ENCODE data around the gene AMZ1.

The AMZ1 gene

GRCh38 chr7:2687881-2688318 is at the start of gene AMZ1:
Gene AMZ1 (plus strand): TSS chr7:2688202. CDS start chr7:2700452, 12,250 bp downstream.
- no peak for TF ChIP-seq CTCF (IDR thresholded peaks at IDR 0.05; ENCODE audit: borderline replicate concordance, insufficient read depth, low read depth, low read length)
- peak within 1 kb of the TSS; percentile 78 for H3K4me3 ChIP-seq (ENCODE audit: low read depth, low read length)

- TF ChIP-seq CTCF (IDR thresholded peaks at IDR 0.05; ENCODE audit: borderline replicate concordance, insufficient read depth, low read depth, low read length) = no peak
- H3K4me3 ChIP-seq (ENCODE audit: low read depth, low read length) = no peak overlapping the region
Observed at GRCh38 chr7:2638224-2638991, 49.6 kb upstream of the AMZ1 start.

- TF ChIP-seq CTCF (IDR thresholded peaks at IDR 0.05; ENCODE audit: borderline replicate concordance, insufficient read depth, low read depth, low read length) = no peak
- no peak overlapping the region for H3K4me3 ChIP-seq (ENCODE audit: low read depth, low read length)
Observed at GRCh38 chr7:2639181-2639681, 48.8 kb upstream of the AMZ1 start.

- no peak overlapping the region for H3K4me3 ChIP-seq (ENCODE audit: low read depth, low read length)
- TF ChIP-seq CTCF (IDR thresholded peaks at IDR 0.05; ENCODE audit: borderline replicate concordance, insufficient read depth, low read depth, low read length) = no peak
Observed at GRCh38 chr7:2639695-2640481, 48.1 kb upstream of the AMZ1 start.

GRCh38 chr7:2640482-2640830 is 47.5 kb upstream of the AMZ1 start:
- H3K4me3 ChIP-seq (ENCODE audit: low read depth, low read length) = no peak overlapping the region
- no peak for TF ChIP-seq CTCF (IDR thresholded peaks at IDR 0.05; ENCODE audit: borderline replicate concordance, insufficient read depth, low read depth, low read length)

GRCh38 chr7:2640846-2641316 is 47.1 kb upstream of the AMZ1 start:
- H3K4me3 ChIP-seq (ENCODE audit: low read depth, low read length) = no peak overlapping the region
- no peak for TF ChIP-seq CTCF (IDR thresholded peaks at IDR 0.05; ENCODE audit: borderline replicate concordance, insufficient read depth, low read depth, low read length)

Data from GM12875 (cell line).